PC-3 (cell line): Measurements from ENCODE around the gene SCGB1D1. TPM values are rescaled to one million over a fixed set of nuclear protein-coding genes. Genes with fewer than 3 reads are reported as not detected.

Experiments used
- ATAC-seq: fragments of 200-7000 bp; cut with Tn5 transposase; 2 replicates; pipeline ENCODE4 v1.9.1; 2020; ENCODE audit warnings: mild to moderate bottlenecking, moderate library complexity
- BruUV-seq: library from RNA; stranded (reverse); fragments of 400-500 nt; replicated peaks from 2 replicates; lab custom pipeline; 2021; lab: Mats Ljungman, UMichigan
- CTCF ChIA-PET: fragments of 300-600 bp; sonication (Branson Sonifier 250); formaldehyde crosslinking; loops from one replicate; lab custom pipeline; 2022; ENCODE audit warnings: antibody characterized with exemption; lab: Charles Lee
- POLR2A ChIA-PET: fragments of 300-600 bp; sonication (Branson Sonifier 250); formaldehyde crosslinking; loops from one replicate; lab custom pipeline; 2022; ENCODE audit warnings: antibody characterized with exemption; ENCODE audit not compliant: unreplicated experiment; lab: Charles Lee
- DNase-seq: peaks from one replicate; pipeline ENCODE4 v3.0.0-alpha.2; 2015
- H2AFZ ChIP-seq: fragments of 300-600 bp; sonication (generic); 2 replicates; pipeline ENCODE4 v1.6.0; 2016; ENCODE audit warnings: antibody characterized with exemption, low read length
- H3F3A ChIP-seq: fragments of 300-600 bp; sonication (generic); one replicate; pipeline ENCODE4 v1.6.0; 2017; ENCODE audit warnings: antibody characterized with exemption, low read length, control low read depth, mild to moderate bottlenecking; ENCODE audit not compliant: unreplicated experiment
- H3K27ac ChIP-seq: fragments of 300-600 bp; sonication (generic); 2 replicates; pipeline ENCODE4 v1.5.1; 2016; ENCODE audit warnings: mild to moderate bottlenecking, low read length
- H3K27me3 ChIP-seq: fragments of 300-600 bp; sonication (generic); 2 replicates; pipeline ENCODE4 v1.6.1; 2016; ENCODE audit warnings: low read length, mixed read lengths
- H3K36me3 ChIP-seq: fragments of 300-600 bp; sonication (generic); 2 replicates; pipeline ENCODE4 v1.6.1; 2016; ENCODE audit warnings: low read depth, mixed run types, low read length, mixed read lengths
- H3K4me1 ChIP-seq: fragments of 300-600 bp; sonication (generic); 2 replicates; pipeline ENCODE4 v1.5.1; 2016; ENCODE audit warnings: low read length; ENCODE audit not compliant: insufficient read depth
- H3K4me2 ChIP-seq: fragments of 300-600 bp; sonication (generic); 2 replicates; pipeline ENCODE4 v1.6.0; 2016; ENCODE audit warnings: low read length
- H3K4me3 ChIP-seq: fragments of 300-600 bp; sonication (generic); 2 replicates; pipeline ENCODE4 v1.5.1; 2016; ENCODE audit warnings: mild to moderate bottlenecking, low read length, mixed read lengths
- H3K79me2 ChIP-seq: fragments of 300-600 bp; sonication (generic); 2 replicates; pipeline ENCODE4 v1.6.1; 2017; ENCODE audit warnings: low read length, mixed read lengths
- H3K9ac ChIP-seq: fragments of 300-600 bp; sonication (generic); 2 replicates; pipeline ENCODE4 v1.6.0; 2016; ENCODE audit warnings: mild to moderate bottlenecking, low read length
- H3K9me2 ChIP-seq: fragments of 300-600 bp; sonication (generic); replicated peaks from 2 replicates; pipeline ENCODE4 v1.6.1; 2016; ENCODE audit warnings: mixed run types, low read length, mixed read lengths
- H3K9me3 ChIP-seq: fragments of 300-600 bp; sonication (generic); 2 replicates; pipeline ENCODE4 v1.6.1; 2016; ENCODE audit warnings: low read length, mixed read lengths
- H4K20me1 ChIP-seq: fragments of 300-600 bp; sonication (generic); 2 replicates; pipeline ENCODE4 v1.6.1; 2016; ENCODE audit warnings: low read length, mixed read lengths
- CTCF ChIP-seq: fragments of 300-600 bp; sonication (generic); conservative IDR thresholded peaks from 2 replicates; pipeline ENCODE4 v1.5.1; 2017; ENCODE audit warnings: antibody characterized with exemption, low read depth, mild to moderate bottlenecking, low read length
- EZH2 ChIP-seq: fragments of 300-600 bp; sonication (generic); IDR thresholded peaks from one replicate; pipeline ENCODE4 v1.6.1; 2017; ENCODE audit warnings: antibody characterized with exemption, mild to moderate bottlenecking, low read length; ENCODE audit not compliant: unreplicated experiment
- EZH2phosphoT487 ChIP-seq: fragments of 300-600 bp; sonication (generic); IDR thresholded peaks from 2 replicates; pipeline ENCODE4 v1.6.1; 2018; ENCODE audit warnings: mild to moderate bottlenecking, antibody characterized with exemption, low read length, borderline replicate concordance
- intact Hi-C: fragments of 100-400 bp; cut with micrococcal nuclease; formaldehyde crosslinking; loops from 2 replicates; pipeline ENCODE4 v1.9.0; 2023
- total RNA-seq: library from RNA; depleted of rRNA; stranded (reverse); fragments of >200 nt; gene quantifications from 2 replicates; pipeline ENCODE4 v1.2.3, GENCODE V29; 2014

The SCGB1D1 gene
- total RNA-seq, 1 experiment from 2014 or later = not detected

GRCh38 chr11:62141111-62142042, 48.6 kb upstream of the SCGB1D1 start:
- peaks cover 18% of the 10 kb centered on the region for H3K79me2 ChIP-seq
- BruUV-seq = no TSS peak
- CTCF ChIA-PET = no interaction called here
- ATAC-seq = no peak
- intact Hi-C loops = no loop called here
- no peak overlapping the region for H3K4me3 ChIP-seq
- no peak for DNase-seq
- H3K27me3 ChIP-seq = no peaks in the 10 kb centered on the region
- H4K20me1 ChIP-seq = peaks cover 12% of the 10 kb centered on the region
- POLR2A ChIA-PET = no interaction called here
- TF ChIP-seq EZH2phosphoT487 (no peak), CTCF (no peak)
- H3F3A ChIP-seq = no peaks in the 10 kb centered on the region
- no peak overlapping the region for H3K27ac ChIP-seq
- no peaks in the 10 kb centered on the region for H3K9me3 ChIP-seq
- H3K36me3 ChIP-seq = peaks cover 89% of the 10 kb centered on the region
- no peaks in the 10 kb centered on the region for H3K9me2 ChIP-seq
- H2AFZ ChIP-seq = no peak overlapping the region
- H3K9ac ChIP-seq = no peak overlapping the region
- H3K4me1 ChIP-seq = no peaks in the 10 kb centered on the region
- H3K4me2 ChIP-seq = no peak overlapping the region

- Histone ChIP-seq H3K27me3 (no peaks in the 10 kb centered on the region), H3K36me3 (peaks cover 90% of the 10 kb centered on the region), H4K20me1 (peaks cover 12% of the 10 kb centered on the region), H3K9me3 (no peaks in the 10 kb centered on the region), H3K4me2 (no peak overlapping the region), H3K79me2 (peaks cover 11% of the 10 kb centered on the region), H3K4me3 (no peak overlapping the region), H2AFZ (no peak overlapping the region), H3K4me1 (no peaks in the 10 kb centered on the region), H3K9me2 (no peaks in the 10 kb centered on the region), H3K27ac (no peak overlapping the region), H3F3A (no peaks in the 10 kb centered on the region), H3K9ac (no peak overlapping the region)
- DNase-seq (no peak), ATAC-seq (no peak)
- no peak for TF ChIP-seq EZH2phosphoT487
- TF ChIP-seq EZH2 = no peak
- no peak for TF ChIP-seq CTCF
- ChIA-PET POLR2A (no interaction called here), CTCF (no interaction called here)
- BruUV-seq = no TSS peak
- intact Hi-C loops = no loop called here
Measured at GRCh38 chr11:62142043-62142375, 48.0 kb upstream of the SCGB1D1 start.

- Histone ChIP-seq H3K4me3 (no peak overlapping the region), H3K9ac (no peak overlapping the region), H3K9me2 (no peaks in the 10 kb centered on the region), H3K9me3 (no peaks in the 10 kb centered on the region), H3K27me3 (no peaks in the 10 kb centered on the region), H3K79me2 (0 out of 2 replicates have a peak, but pooled peaks cover 2% of the 10 kb centered on the region), H3K36me3 (peaks cover 90% of the 10 kb centered on the region), H3F3A (no peaks in the 10 kb centered on the region), H3K4me1 (no peaks in the 10 kb centered on the region), H3K27ac (no peak overlapping the region), H3K4me2 (no peak overlapping the region), H4K20me1 (0 out of 2 replicates have a peak, but pooled peaks cover 4% of the 10 kb centered on the region), H2AFZ (no peak overlapping the region)
- ChIA-PET POLR2A (no interaction called here), CTCF (no interaction called here)
- no TSS peak for BruUV-seq
- ATAC-seq = no peak
- intact Hi-C loops = no loop called here
- TF ChIP-seq EZH2 (no peak), EZH2phosphoT487 (no peak), CTCF (no peak)
- no peak for DNase-seq
Measured at GRCh38 chr11:62142921-62143320, 47.1 kb upstream of the SCGB1D1 start.
